HG02981 (cell line): ENCODE data around the gene MPPED1.

Experiments
- ATAC-seq: cut with Tn5 transposase; IDR thresholded peaks from one replicate; pipeline ENCODE4 v1.9.1; 2021; ENCODE audit warnings: mild to moderate bottlenecking, moderate library complexity; ENCODE audit not compliant: unreplicated experiment

MPPED1 gene

GRCh38 chr22:43514476-43515157 is 102.8 kb downstream of the MPPED1 start:
- no peak for ATAC-seq

GRCh38 chr22:43515411-43515810 is 103.6 kb downstream of the MPPED1 start:
- ATAC-seq = no peak

DNA sequence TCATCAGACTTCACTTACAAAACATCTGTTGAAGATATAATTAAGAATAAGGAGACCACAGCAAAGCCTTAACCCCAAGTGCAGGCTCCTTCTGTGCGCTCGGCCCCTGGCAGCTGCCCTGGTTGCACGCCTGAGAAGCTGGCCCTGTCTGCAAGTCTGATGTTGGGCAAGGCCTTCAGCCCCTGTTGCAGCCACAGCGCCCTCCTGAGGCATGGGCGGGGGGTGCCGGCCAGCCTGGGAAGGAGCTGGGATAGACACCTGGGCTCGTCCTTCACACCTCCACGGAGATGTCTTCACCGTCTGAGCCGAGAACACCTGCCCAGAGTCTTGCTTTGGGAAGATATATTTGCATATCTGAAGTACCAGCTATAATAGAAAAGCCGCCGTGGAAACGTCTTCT is 104.1 kb downstream of the MPPED1 start:
- no peak for ATAC-seq

DNA sequence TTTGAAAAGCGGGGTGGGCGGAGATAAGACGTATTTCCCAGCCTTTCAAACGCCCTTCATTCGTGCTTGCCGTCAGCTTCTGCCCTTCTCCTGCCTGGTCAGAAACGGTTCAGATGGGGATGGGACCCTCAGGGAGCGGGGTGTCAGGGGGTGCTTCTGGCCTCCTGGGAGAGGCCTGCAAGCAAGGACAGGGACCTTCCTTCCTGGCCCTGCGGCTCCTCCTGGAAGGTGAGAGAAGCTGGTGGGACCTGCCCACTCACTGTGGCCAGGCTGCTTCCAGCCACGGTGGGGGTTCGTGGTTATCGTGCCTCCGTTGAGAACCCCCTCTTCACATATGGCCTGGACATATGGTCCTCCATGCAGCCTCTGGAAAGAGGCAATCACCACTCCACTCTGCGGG is 104.6 kb downstream of the MPPED1 start:
- no peak for ATAC-seq

DNA sequence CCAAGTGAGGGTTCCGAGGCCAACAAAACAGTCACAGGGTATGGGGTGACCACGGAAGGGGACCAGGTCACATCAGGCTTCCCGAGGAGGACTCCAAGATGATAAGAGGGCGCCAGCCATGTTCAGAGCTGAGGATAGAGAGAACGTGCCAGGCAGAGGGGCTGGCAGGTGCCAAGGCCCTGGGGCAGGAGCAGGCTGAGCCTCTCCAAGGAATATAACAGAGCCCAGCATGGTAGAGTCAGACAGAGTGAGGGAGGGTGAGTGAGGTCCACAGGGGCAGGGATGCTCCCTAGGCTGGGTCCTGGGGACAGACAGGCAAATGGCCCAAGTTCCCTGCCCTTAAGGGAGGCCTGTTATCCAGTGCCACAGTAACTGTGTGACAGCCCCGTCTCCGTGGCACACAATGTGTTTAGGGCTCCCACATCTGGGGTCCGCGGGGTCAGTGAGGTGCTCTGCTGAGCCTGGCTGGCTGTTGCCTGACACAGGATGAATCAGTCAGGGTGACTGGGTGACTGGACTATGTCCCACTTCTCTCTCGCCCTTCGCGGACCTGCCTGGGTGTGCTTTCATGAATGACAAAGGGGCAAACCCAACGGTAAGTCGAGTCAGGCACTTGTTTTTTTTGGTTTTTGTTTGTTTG is 105.3 kb downstream of the MPPED1 start:
- no peak for ATAC-seq

DNA sequence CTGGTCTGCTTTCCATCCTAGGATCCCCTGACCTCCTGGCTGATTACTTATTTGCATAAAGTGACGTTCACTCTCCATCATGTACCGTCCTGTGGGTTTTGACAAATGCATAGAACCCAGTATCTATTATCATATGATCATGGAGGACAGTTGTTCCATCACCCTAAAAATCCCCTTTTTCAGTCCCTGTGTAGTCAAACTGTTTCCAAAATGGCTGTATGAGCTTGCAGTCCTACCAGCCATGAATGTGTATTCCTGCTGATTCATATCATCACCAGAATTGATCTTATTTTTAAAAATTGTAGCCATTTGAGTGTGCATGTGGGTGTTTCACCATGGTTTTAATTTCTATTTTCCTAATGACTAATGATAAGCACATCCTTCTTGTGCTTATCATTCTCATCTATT is 108.8 kb downstream of the MPPED1 start:
- no peak for ATAC-seq

GRCh38 chr22:43521716-43522115 is 109.9 kb downstream of the MPPED1 start:
- no peak for ATAC-seq

GRCh38 chr22:43526117-43526655 is 114.4 kb downstream of the MPPED1 start:
- no peak for ATAC-seq

DNA sequence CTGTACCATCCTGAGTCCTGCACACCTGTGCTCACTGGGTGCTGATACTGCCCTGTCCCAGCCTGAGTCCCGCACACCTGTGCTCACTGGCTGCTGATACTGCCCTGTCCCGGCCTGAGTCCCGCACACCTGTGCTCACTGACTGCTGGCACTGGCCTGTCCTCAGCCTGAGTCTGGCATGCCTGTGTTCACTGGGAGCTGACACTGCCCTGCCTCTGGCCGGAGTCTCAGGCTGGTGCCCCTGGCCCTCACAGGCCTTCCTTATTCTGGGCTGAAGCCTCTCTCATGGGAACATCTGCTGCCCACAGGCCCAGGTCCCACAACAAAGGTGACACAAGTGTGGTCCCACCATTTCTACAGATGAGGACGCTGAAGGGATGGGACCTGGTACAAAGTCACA is 115.1 kb downstream of the MPPED1 start:
- ATAC-seq = no peak

DNA sequence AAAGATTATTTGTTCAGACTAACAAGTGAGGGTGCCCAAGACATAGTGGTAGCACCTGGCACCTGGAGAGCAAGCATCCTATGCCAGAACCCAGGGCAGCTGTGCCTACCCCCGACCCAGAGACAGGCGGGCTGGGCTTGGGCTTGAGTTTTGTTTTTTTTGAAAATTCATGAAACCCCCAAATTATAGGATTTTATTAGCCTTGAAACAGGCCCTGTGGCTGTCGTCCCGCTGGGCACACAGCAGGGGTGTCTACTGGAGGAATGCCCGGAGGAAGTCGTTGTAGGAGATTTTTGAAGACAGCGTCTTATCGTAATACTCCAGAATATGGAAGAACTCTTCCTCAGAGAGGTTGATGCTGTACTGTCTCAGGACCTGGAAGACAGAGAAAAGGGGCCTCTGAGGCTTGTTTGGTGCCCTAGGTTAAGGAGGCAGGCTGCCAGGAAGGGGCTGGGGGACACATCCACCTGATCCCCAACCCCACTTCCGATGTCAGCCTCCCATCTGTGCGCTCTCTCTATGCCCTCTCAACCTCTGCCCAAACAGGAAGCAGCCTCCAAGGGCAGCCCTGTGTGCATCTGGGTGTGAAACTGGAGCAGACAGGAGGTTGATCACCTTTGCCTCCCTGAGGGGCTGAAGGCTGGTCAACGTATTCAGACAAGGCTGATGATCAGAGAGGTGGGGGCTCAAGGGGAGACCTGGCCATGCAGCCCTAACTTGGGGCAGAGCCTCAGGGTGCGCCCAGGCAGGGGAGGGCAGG is 117.0 kb downstream of the MPPED1 start:
- no peak for ATAC-seq

DNA sequence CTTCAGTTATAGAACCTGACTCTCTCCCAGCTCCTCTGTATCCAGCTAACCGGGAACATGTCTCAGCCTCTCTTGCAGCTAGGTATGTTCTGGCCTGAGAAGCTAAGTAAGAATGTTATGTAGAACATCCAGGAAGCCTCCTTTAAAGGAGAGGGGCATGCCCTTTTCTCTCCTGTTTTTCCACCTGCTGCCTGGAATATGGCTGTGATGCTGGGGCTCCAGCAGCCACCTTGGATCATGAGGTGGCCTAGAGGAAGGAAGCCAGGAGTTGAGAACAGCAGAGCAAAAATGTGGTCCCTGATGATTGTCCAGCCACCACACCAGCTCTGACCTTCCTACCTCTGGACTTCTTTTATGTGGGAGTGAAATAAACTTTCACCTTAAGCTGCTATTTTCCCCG is 117.6 kb downstream of the MPPED1 start:
- ATAC-seq = no peak

- ATAC-seq = no peak
Observed at GRCh38 chr22:43529934-43530333, 118.1 kb downstream of the MPPED1 start.

DNA sequence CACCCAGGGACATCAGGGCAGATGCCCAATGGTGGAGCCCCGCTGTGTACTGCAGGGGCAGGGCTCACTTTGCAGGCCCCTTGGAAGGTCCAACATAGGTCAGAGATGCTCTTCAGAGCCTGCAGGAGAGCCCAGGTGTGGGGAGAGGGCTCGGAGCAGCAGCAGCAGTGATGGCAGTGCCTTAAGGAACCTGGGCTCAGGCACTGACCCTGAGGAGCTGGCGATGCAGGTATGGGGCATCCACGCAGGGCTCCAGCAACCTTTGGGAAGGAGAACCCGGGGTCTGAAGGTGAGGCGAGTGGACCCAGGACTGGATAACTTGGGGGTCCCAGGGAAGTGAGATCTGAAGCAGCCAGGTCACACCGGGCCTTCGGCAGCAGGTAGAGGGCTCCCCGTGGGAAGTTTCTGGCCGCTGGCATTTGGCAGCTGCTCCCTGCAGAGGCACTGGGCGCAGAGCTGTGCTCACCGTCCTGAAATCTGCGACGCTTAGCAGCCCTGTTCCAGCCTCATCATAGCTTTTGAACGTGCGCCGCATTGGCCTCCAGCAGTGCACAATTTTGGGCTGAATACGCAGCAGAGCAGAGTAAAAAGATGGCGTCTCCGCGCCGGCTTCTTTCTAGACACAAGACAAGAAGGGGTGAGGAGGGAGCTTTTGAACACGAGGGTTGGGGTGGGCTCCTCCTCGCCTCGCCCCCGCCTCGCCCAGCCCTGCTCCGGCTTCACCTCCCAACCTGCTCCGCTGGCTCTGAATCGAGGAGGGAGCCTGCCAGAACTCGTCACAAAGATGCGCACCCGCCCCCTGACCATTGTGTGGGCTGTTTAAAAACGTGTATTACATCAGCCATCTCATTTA is 118.8 kb downstream of the MPPED1 start:
- no peak for ATAC-seq

- ATAC-seq = no peak
Observed at GRCh38 chr22:43531651-43532050, 119.8 kb downstream of the MPPED1 start.

DNA sequence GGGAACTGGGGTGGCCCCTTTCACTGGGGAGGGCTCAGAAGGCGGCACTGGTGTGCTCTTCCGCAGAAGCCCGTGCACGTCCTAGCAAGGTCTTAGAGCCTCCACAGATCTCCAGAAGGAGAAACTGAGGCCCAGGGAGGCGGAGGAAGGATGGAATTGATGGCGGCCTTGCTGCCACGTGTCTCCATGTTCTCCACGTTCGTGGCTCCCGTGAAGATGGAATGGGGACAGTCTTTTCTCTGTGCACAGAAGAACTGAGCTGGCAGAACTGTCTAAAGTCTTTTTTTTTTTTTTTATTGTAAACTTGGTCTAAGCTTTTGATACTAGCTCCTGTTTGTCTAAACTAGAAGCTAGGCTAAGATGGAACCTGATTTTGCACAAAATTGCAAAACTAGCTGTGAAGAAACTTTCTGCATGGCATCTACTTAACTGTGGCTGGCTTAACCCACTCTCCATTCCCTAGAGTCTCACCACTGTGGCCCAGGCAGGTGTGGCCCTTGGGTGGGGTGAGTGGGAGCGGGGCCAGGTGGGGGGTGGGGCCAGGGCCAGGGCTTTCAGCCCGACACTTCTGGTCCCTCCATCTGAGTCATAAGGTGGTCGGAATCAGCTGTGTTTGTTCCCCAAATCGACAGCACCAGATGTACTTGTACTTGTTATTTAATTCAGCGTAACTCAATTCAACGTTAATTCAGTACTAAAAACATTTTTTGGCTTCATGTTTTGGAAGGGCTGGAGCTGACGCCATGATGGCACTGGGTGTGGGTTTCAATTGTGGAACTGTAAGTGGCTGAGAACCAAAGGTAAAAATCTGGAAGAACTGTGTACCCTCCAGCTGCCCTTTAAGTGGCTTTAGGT is 120.7 kb downstream of the MPPED1 start:
- no peak for ATAC-seq

DNA sequence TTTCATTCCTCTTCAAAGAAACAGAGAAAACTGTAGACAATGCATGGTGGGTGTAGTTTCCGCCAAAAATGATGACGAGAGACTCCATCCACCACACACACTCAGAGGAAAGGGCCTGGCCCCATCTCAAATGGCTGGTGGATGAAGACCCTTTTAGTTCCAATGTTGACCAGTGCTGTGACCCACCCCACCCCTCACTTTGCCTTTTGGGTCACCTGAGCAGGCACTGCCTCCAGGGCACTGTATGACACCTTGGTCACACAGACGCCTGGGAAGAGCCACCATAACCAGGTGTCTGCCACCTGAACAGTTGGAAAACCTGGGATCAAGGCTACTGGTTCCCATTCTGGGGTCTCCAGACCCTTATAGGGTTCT is 121.3 kb downstream of the MPPED1 start:
- ATAC-seq = no peak

DNA sequence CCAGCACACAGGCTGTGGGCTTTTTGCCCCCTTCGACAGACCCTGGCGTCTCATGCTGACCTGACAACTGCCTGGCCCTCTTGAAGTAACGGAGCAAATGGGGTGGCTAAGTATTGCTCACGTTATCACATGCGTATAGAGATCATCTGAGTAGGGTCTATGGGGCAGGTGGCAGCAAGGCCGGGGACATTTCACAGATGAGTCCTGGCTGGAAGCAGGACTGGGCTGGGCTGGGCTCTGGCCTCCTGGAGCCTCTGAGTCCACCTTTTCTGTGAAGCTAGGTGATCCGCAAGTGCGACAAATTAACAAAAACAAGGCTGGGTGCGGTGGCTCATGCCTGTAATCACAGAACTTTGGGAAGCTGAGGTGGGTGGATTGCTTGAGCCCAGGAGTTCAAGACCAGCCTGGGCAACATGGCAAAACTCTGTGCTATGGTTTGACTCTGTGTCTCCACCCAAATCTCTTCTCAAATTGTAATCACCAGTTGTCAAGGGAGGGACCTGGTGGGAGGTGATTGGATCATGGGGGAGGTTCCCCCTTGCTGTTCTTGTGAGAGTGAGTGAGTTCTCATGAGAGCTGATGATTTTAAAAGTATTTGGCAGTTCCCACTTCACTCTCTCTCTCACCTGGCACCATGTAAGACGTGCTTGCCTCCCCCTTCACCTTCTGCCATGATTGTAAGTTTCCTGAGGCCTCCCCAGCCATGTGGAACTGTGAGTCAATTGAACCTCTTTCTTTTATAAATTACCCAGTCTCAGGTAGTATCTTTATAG is 122.0 kb downstream of the MPPED1 start:
- ATAC-seq = no peak

DNA sequence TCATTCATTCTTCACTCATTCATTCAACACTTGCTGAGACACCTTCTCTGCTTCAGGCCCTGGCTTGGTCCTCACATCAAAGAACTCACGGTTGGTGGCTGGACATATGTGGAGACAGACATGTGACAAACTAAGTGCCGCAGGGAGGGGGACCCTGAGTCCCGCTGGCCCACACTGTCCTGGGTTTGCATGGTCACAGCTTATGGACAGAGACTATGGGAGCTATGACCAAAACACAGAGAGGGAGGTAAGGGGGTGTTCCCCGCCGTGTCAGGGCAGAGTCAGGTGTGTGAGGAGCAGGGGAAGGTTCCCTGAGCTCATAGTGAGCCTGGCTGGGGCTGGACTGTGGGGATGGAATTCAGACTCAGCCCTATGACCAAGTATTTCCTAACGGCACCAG is 123.1 kb downstream of the MPPED1 start:
- no peak for ATAC-seq

GRCh38 chr22:43535336-43535735 is 123.5 kb downstream of the MPPED1 start:
- ATAC-seq = no peak
